OCI-LY3 (cell line): ENCODE data around the gene ARMH3.

ENCODE experiments used
- H2AFZ ChIP-seq: fragments of 200-600, 300-600 bp; shearing (Covaris generic); 2 replicates; pipeline ENCODE4 v1.6.0; 2014; ENCODE audit warnings: antibody characterized with exemption, low read depth, low read length
- H3K27ac ChIP-seq: fragments of 200-600, 300-600 bp; sonication (generic); 2 replicates; pipeline ENCODE4 v1.5.1; 2014; ENCODE audit warnings: mild to moderate bottlenecking, low read length, moderate library complexity, mixed read lengths
- H3K27me3 ChIP-seq: fragments of 200-600, 300-600 bp; sonication (generic); 2 replicates; pipeline ENCODE4 v1.6.1; 2014; ENCODE audit warnings: low read depth, low read length, mixed read lengths
- H3K36me3 ChIP-seq: fragments of 200-600, 300-600 bp; sonication (generic); replicated peaks from 2 replicates; pipeline ENCODE3; 2014; ENCODE audit warnings: low read depth, low read length, mixed read lengths
- H3K4me1 ChIP-seq: fragments of 300-600, 200-600 bp; sonication (generic); 2 replicates; pipeline ENCODE4 v1.6.1; 2014; ENCODE audit warnings: low read length, mixed read lengths
- H3K4me2 ChIP-seq: fragments of 200-600, 300-600 bp; sonication (generic); 2 replicates; pipeline ENCODE4 v1.6.1; 2014; ENCODE audit warnings: low read length, mixed read lengths
- H3K4me3 ChIP-seq: fragments of 300-600, 200-600 bp; sonication (generic); 2 replicates; pipeline ENCODE4 v1.5.1; 2014; ENCODE audit warnings: antibody characterized with exemption, mild to moderate bottlenecking, low read length, moderate library complexity
- H3K79me2 ChIP-seq: fragments of 300-600, 200-600 bp; shearing (Covaris generic); 2 replicates; pipeline ENCODE4 v1.6.1; 2014; ENCODE audit warnings: mild to moderate bottlenecking, low read length, mixed read lengths
- H3K9ac ChIP-seq: fragments of 300-600, 200-600 bp; shearing (Covaris generic); 2 replicates; pipeline ENCODE4 v1.6.0; 2014; ENCODE audit warnings: mild to moderate bottlenecking, low read length, moderate library complexity
- H3K9me3 ChIP-seq: fragments of 200-600, 300-600 bp; shearing (Covaris generic); 2 replicates; pipeline ENCODE4 v1.6.1; 2014; ENCODE audit warnings: low read length, mixed read lengths; ENCODE audit not compliant: insufficient read depth
- H4K20me1 ChIP-seq: fragments of 200-600, 300-600 bp; sonication (generic); 2 replicates; pipeline ENCODE4 v1.6.1; 2016; ENCODE audit warnings: low read length, mixed read lengths; ENCODE audit not compliant: insufficient read depth
- CTCF ChIP-seq: fragments of 200-600, 300-600 bp; sonication (generic); IDR thresholded peaks from 2 replicates; pipeline ENCODE4 v1.5.1; 2014; ENCODE audit warnings: antibody characterized with exemption, low read length, low read depth
- EZH2phosphoT487 ChIP-seq: fragments of 200-600 bp; shearing (Covaris generic); IDR thresholded peaks from 2 replicates; pipeline ENCODE4 v1.6.1; 2018; ENCODE audit warnings: antibody characterized with exemption, mixed run types, low read depth

The ARMH3 gene

GRCh38 chr10:101901340-101901739 is 154.6 kb downstream of the ARMH3 start:
- Histone ChIP-seq H3K9ac (peak overlapping the region; percentile 45), H3K79me2 (no peaks in the 10 kb centered on the region), H3K4me3 (peak overlapping the region; percentile 21; the same call in 1 of the 2 replicates), H3K27me3 (no peaks in the 10 kb centered on the region), H3K4me1 (peaks cover 48% of the 10 kb centered on the region), H4K20me1 (no peaks in the 10 kb centered on the region), H3K4me2 (peak overlapping the region; percentile 54), H3K36me3 (no peaks in the 10 kb centered on the region), H2AFZ (no peak overlapping the region), H3K27ac (peak overlapping the region; percentile 94), H3K9me3 (no peaks in the 10 kb centered on the region)
- TF ChIP-seq EZH2phosphoT487 (no peak), CTCF (no peak; the same call in 1 of the 2 replicates)

GRCh38 chr10:101897633-101898032 is 158.3 kb downstream of the ARMH3 start:
- Histone ChIP-seq H3K79me2 (no peaks in the 10 kb centered on the region), H4K20me1 (no peaks in the 10 kb centered on the region), H3K4me1 (peaks cover 29% of the 10 kb centered on the region), H2AFZ (no peak overlapping the region), H3K36me3 (no peaks in the 10 kb centered on the region), H3K9ac (no peak overlapping the region), H3K4me2 (no peak overlapping the region), H3K27ac (no peak overlapping the region), H3K9me3 (no peaks in the 10 kb centered on the region), H3K27me3 (no peaks in the 10 kb centered on the region), H3K4me3 (no peak overlapping the region)
- TF ChIP-seq EZH2phosphoT487 (no peak), CTCF (no peak)

- no peak overlapping the region for H3K4me3 ChIP-seq
- no peaks in the 10 kb centered on the region for H3K9me3 ChIP-seq
- H3K79me2 ChIP-seq = no peaks in the 10 kb centered on the region
- no peak for TF ChIP-seq CTCF
- TF ChIP-seq EZH2phosphoT487 = no peak
- H3K27me3 ChIP-seq = no peaks in the 10 kb centered on the region
- no peak overlapping the region for H3K27ac ChIP-seq
- H3K4me2 ChIP-seq = no peak overlapping the region
- no peaks in the 10 kb centered on the region for H4K20me1 ChIP-seq
- H2AFZ ChIP-seq = no peak overlapping the region
- no peak overlapping the region for H3K9ac ChIP-seq
- no peaks in the 10 kb centered on the region for H3K36me3 ChIP-seq
- peaks cover 16% of the 10 kb centered on the region for H3K4me1 ChIP-seq
These were observed 159.6 kb downstream of the ARMH3 start for GRCh38 chr10:101896225-101896877.

- H3K4me1 ChIP-seq = peaks cover 10% of the 10 kb centered on the region
- H3K79me2 ChIP-seq = no peaks in the 10 kb centered on the region
- H3K4me3 ChIP-seq = no peak overlapping the region
- H3K4me2 ChIP-seq = no peak overlapping the region
- no peaks in the 10 kb centered on the region for H3K9me3 ChIP-seq
- no peak overlapping the region for H2AFZ ChIP-seq
- H3K36me3 ChIP-seq = no peaks in the 10 kb centered on the region
- no peak overlapping the region for H3K27ac ChIP-seq
- H4K20me1 ChIP-seq = no peaks in the 10 kb centered on the region
- TF ChIP-seq EZH2phosphoT487 (no peak), CTCF (no peak)
- H3K9ac ChIP-seq = no peak overlapping the region
- H3K27me3 ChIP-seq = no peaks in the 10 kb centered on the region
These were observed 160.2 kb downstream of the ARMH3 start for GRCh38 chr10:101895781-101896180.
